ENCODE measurements around the gene VAMP3. TPM values are rescaled to one million over a fixed set of nuclear protein-coding genes. Genes with fewer than 3 reads are reported as not detected.
A peak's percentile ranks its signal among the peaks of the same experiment; 100 is the strongest.
"Not testable (repeated sequence)": the region's sequence is repeated elsewhere in the genome, so short reads cannot be mapped to it uniquely, and the experiment has no call there.

The VAMP3 gene
- total RNA-seq, 1 donor from 2014 or later = 31.8 TPM

- ATAC-seq = no peak
- no peak for DNase-seq (ENCODE audit: low spot score)
Measured at GRCh38 chr1:7767176-7767575, 3.9 kb upstream of the VAMP3 start.

- ATAC-seq = no peak
Measured at GRCh38 chr1:7768583-7768982, 2.5 kb upstream of the VAMP3 start.

GRCh38 chr1:7769673-7770412 is 1.3 kb upstream of the VAMP3 start:
- no peak for ATAC-seq
- DNase-seq (ENCODE audit: low spot score) = no peak

More at GRCh38 chr1:7768583-7768982, 2.5 kb upstream of the VAMP3 start:
- no peak for DNase-seq (ENCODE audit: low spot score)

- ATAC-seq (peak; percentile 4), DNase-seq (ENCODE audit: low spot score) (no peak)
Measured at GRCh38 chr1:7770669-7770996, 463 bp upstream of the VAMP3 start.

GRCh38 chr1:7771823-7772299 is 765 bp downstream of the VAMP3 start:
- ATAC-seq (peak; percentile 51), DNase-seq (ENCODE audit: low spot score) (no peak)

- DNase-seq (ENCODE audit: low spot score) (no peak), ATAC-seq (no peak)
Measured at GRCh38 chr1:7777591-7777990, 6.5 kb downstream of the VAMP3 start.

- peak; percentile 46 for ATAC-seq
Measured at GRCh38 chr1:7778133-7778628, 7.1 kb downstream of the VAMP3 start.

GRCh38 chr1:7780976-7781375 is 9.9 kb downstream of the VAMP3 start:
- ATAC-seq = no peak

More at GRCh38 chr1:7778133-7778628, 7.1 kb downstream of the VAMP3 start:
- DNase-seq (ENCODE audit: low spot score) = no peak

GRCh38 chr1:7781501-7781900 is 10.4 kb downstream of the VAMP3 start:
- ATAC-seq (no peak), DNase-seq (ENCODE audit: low spot score) (no peak)

More at GRCh38 chr1:7780976-7781375, 9.9 kb downstream of the VAMP3 start:
- no peak for DNase-seq (ENCODE audit: low spot score)

GRCh38 chr1:7781923-7782495 is 10.9 kb downstream of the VAMP3 start:
- no peak for ATAC-seq
- no peak for DNase-seq (ENCODE audit: low spot score)

GRCh38 chr1:7783178-7783711 is 12.1 kb downstream of the VAMP3 start:
- ATAC-seq (peak; percentile 74), DNase-seq (ENCODE audit: low spot score) (peak; percentile 87)

- ATAC-seq = peak; percentile 82
- DNase-seq (ENCODE audit: low spot score) = peak; percentile 99
Measured at GRCh38 chr1:7783826-7784491, 12.9 kb downstream of the VAMP3 start, which contains the start of gene PER3. TSS of gene PER3 (plus strand) at chr1:7784291. CDS start at chr1:7784878, 587 bp downstream.

- DNase-seq (ENCODE audit: low spot score) (no peak), ATAC-seq (peak; percentile 51)
Measured at GRCh38 chr1:7784492-7785071, 13.5 kb downstream of the VAMP3 start.

GRCh38 chr1:7785108-7785507 is 14.0 kb downstream of the VAMP3 start:
- DNase-seq (ENCODE audit: low spot score) = no peak
- no peak for ATAC-seq

GRCh38 chr1:7786795-7787194 is 15.7 kb downstream of the VAMP3 start:
- no peak for ATAC-seq
- no peak for DNase-seq (ENCODE audit: low spot score)

GRCh38 chr1:7789828-7790227 is 18.7 kb downstream of the VAMP3 start:
- peak; percentile 54 for ATAC-seq
- DNase-seq (ENCODE audit: low spot score) = no peak

- not testable (repeated sequence) for ATAC-seq; DNase-seq (ENCODE audit: low spot score)
Measured at GRCh38 chr1:7791027-7791426, 19.9 kb downstream of the VAMP3 start.

- ATAC-seq (no peak), DNase-seq (ENCODE audit: low spot score) (no peak)
Measured at GRCh38 chr1:7795406-7795805, 24.3 kb downstream of the VAMP3 start.

- peak; percentile 56 for ATAC-seq
- no peak for DNase-seq (ENCODE audit: low spot score)
Measured at GRCh38 chr1:7805460-7805859, 34.4 kb downstream of the VAMP3 start.

- peak; percentile 56 for ATAC-seq
Measured at GRCh38 chr1:7808253-7808844, 37.3 kb downstream of the VAMP3 start.

GRCh38 chr1:7809742-7810141 is 38.6 kb downstream of the VAMP3 start:
- no peak for DNase-seq (ENCODE audit: low spot score)
- no peak for ATAC-seq

More at GRCh38 chr1:7808253-7808844, 37.3 kb downstream of the VAMP3 start:
- DNase-seq (ENCODE audit: low spot score) = no peak
